Uterus (tissue), 4 donors: ENCODE data around the gene PSD4. TPM values are rescaled to one million over a fixed set of nuclear protein-coding genes. Genes with fewer than 3 reads are reported as not detected.

Source experiments
- DNase-seq, 2 donors: peaks; one replicate each; pipeline ENCODE4 v3.0.0-alpha.2; 2019 to 2020
- H3K27ac ChIP-seq, 2 donors: fragments of 200-600 bp; sonication (generic); 1 replicate in 1 of 2; 2 replicates in 1 of 2; pipeline ENCODE4 v1.5.1; 2016 to 2018
- H3K27me3 ChIP-seq, 2 donors: fragments of 200-600 bp; sonication (generic); one replicate each; pipeline ENCODE4 v1.5.1; 2018 to 2019; ENCODE audit warnings: control low read depth in 1 of 2
- H3K36me3 ChIP-seq, 2 donors: fragments of 200-600 bp; sonication (generic); one replicate each; pipeline ENCODE4 v1.5.1; 2019; ENCODE audit warnings: control low read depth in 1 of 2
- H3K4me1 ChIP-seq, 2 donors: fragments of 200-600 bp; sonication (generic); one replicate each; pipeline ENCODE4 v1.5.1; 2018 to 2019; ENCODE audit warnings: control low read depth in 1 of 2
- H3K4me3 ChIP-seq, 2 donors: fragments of 200-600 bp; sonication (generic); 1 replicate in 1 of 2; 2 replicates in 1 of 2; pipeline ENCODE4 v1.5.1; 2018 to 2019; ENCODE audit warnings: mild to moderate bottlenecking in 1 of 2
- H3K9me3 ChIP-seq, 2 donors: fragments of 200-600 bp; sonication (generic); one replicate each; pipeline ENCODE4 v1.5.1; 2019; ENCODE audit warnings: control low read depth in 1 of 2
- POLR2A ChIP-seq, 2 donors: fragments of 450-650 bp; IDR thresholded peaks; one replicate each; pipeline ENCODE4 v1.6.1; 2016; ENCODE audit warnings: antibody characterized with exemption in 2 of 2, mild to moderate bottlenecking in 1 of 2, moderate library complexity in 1 of 2
- intact Hi-C: fragments of 100-400 bp; cut with DNase I; formaldehyde crosslinking; loops from one replicate; pipeline ENCODE4 v1.15.1; 2023; ENCODE audit warnings: low total_unique reads
- total RNA-seq, 4 donors: library from RNA; depleted of rRNA in 3 of 4; stranded (reverse); fragments of >200 nt in 3 of 4; gene quantifications; one replicate each; pipeline versions ENCODE4 v1.1.0 to v1.2.4, GENCODE V29; 2014 to 2023
- TF ChIP-seq, protein P1 (sequence below), 4 experiments: fragments of 200-600 bp in 2 of 4; fragments of 450-650 bp in 2 of 4; sonication (generic) in 2 of 4; IDR thresholded peaks; one replicate each; pipeline ENCODE4 v1.5.1; 2016 to 2019; ENCODE audit warnings: antibody characterized with exemption in 4 of 4, mild to moderate bottlenecking in 2 of 4, moderate library complexity in 1 of 4
- donor health status: DM: yes; HTN: yes; CAD: no.

PSD4 gene
- total RNA-seq, 4 donors from 2014 or later: 1.8 to 31.8 (median 7.6) TPM

DNA sequence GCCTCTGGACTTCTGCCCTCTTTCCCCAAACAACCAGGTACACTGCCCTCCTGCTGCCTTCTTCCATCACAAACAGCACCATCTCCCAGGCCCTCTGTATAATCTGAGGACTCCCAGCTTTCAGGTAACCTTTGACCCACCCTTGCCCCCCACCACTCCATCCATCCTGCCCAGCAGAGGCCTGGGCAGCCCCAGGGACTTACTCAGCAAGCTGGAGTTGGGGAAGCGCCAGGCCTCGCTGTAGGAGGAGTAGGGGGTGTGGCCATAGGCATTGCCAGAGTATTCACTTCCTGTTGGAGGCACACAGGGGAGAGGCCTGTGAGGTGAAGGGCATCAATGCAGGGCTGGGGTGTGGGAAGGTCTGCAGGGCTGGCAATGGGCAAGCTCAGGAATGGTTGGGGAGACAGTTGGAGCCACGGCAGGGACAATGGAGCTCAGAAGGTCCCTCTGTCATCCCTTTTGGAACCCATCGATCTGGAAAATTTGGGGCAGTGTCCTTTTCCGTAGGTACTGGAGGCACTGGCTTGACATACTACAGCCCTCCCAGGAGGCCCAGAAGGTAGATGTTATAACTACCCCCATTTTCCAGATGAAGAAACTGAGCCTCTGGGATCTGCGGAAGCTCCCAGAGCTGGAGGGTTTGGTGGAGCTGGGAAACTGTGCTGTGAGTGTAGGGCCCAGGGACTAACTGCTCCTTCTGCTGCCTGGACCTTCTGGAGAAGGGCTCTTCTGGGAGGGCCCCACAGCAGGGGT lies 46.3 kb downstream of the PSD4 start:
- H3K4me3 ChIP-seq: no peak overlapping the region
- H3K36me3 ChIP-seq: no peaks in the 10 kb centered on the region
- no peak for DNase-seq
- H3K27ac ChIP-seq: no peak overlapping the region
- intact Hi-C loops: no loop called here
- H3K27me3 ChIP-seq: no peaks in the 10 kb centered on the region
- no peaks in the 10 kb centered on the region for H3K9me3 ChIP-seq
- no peak for TF ChIP-seq POLR2A (IDR thresholded peaks at IDR 0.05)
- TF ChIP-seq, protein P1, sequence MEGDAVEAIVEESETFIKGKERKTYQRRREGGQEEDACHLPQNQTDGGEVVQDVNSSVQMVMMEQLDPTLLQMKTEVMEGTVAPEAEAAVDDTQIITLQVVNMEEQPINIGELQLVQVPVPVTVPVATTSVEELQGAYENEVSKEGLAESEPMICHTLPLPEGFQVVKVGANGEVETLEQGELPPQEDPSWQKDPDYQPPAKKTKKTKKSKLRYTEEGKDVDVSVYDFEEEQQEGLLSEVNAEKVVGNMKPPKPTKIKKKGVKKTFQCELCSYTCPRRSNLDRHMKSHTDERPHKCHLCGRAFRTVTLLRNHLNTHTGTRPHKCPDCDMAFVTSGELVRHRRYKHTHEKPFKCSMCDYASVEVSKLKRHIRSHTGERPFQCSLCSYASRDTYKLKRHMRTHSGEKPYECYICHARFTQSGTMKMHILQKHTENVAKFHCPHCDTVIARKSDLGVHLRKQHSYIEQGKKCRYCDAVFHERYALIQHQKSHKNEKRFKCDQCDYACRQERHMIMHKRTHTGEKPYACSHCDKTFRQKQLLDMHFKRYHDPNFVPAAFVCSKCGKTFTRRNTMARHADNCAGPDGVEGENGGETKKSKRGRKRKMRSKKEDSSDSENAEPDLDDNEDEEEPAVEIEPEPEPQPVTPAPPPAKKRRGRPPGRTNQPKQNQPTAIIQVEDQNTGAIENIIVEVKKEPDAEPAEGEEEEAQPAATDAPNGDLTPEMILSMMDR (IDR thresholded peaks at IDR 0.05): no peak
- H3K4me1 ChIP-seq: no peaks in the 10 kb centered on the region

DNA sequence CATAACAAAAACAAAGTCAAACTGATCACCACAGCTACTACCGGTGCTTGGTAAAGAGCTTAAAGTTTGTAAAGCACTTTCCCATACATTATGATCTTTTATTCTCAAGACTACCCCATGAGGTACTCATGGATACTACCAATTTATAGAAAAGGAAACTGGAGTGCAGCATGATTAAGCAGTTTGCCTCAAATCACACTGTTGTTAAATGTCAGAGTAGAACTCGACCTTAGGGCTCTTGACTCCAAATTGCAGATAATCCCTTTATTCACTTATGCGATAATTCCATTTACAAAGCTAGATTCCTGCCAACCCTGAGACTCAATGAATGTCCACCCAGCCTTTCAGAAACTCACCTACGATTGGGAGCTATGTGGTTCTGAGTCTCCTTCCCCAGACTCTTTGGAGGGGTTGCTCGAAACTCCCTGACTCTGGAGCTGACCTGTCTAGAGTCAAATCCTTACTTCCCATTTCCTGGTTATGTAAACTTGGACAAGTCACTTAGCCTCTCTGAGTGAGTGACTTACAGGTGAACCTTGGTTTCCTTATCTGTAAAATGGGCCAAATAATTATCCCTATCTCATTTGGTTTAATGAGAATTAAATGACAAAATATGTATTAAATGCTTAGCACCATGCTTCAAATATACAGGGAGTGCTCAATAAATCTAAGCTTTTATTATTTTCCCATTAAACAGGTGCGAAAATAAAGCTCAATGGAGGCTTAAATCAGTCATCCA lies 47.4 kb downstream of the PSD4 start:
- H3K27ac ChIP-seq: no peak overlapping the region
- H3K27me3 ChIP-seq: no peaks in the 10 kb centered on the region
- intact Hi-C loops: no loop called here
- TF ChIP-seq POLR2A (IDR thresholded peaks at IDR 0.05): no peak
- TF ChIP-seq, protein P1 (IDR thresholded peaks at IDR 0.05): no peak
- no peaks in the 10 kb centered on the region for H3K9me3 ChIP-seq
- H3K36me3 ChIP-seq: no peaks in the 10 kb centered on the region
- no peaks in the 10 kb centered on the region for H3K4me1 ChIP-seq
- DNase-seq: no peak
- no peak overlapping the region for H3K4me3 ChIP-seq

DNA sequence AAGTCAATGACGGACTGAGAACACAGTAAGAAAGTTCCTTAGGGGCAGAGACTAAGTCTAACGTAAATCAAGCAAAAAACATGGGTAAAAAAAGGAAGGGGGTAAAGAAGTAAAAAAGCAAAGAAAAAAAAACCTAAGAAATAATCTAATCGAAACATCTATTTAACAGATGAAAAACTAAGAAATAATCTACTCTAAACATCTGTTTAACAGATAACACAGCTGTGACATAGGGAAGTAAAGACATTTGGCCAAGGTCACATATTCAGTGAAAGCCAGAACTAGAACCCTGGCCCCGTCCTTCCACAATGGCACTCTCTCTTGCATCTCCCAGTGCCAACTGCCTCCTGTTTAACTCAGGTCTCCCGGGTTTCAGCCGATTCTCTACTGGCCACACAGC lies 48.1 kb downstream of the PSD4 start:
- intact Hi-C loops: no loop called here
- no peaks in the 10 kb centered on the region for H3K9me3 ChIP-seq
- no peak for DNase-seq
- no peak overlapping the region for H3K4me3 ChIP-seq
- H3K36me3 ChIP-seq: no peaks in the 10 kb centered on the region
- TF ChIP-seq POLR2A (IDR thresholded peaks at IDR 0.05): no peak
- TF ChIP-seq, protein P1 (IDR thresholded peaks at IDR 0.05): no peak
- no peak overlapping the region for H3K27ac ChIP-seq
- no peaks in the 10 kb centered on the region for H3K4me1 ChIP-seq
- no peaks in the 10 kb centered on the region for H3K27me3 ChIP-seq

DNA sequence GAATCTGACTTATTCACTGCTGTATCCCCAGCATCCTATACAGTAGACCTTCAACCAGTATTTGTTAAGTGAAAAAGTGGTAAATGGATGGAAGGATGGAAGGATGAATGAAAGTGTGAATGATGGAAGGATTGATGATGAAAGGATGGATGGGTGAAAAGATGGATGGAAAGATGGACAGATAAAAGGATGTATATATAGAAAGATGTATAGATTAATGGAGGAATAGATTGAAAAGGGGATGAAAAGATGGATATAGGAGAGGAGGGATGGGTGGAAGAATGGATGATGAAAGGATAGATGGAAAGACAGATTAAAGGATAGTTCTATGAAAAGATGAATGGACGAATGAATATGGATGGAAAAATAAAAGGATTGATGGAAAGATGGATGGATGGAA lies 50.0 kb downstream of the PSD4 start:
- no peak overlapping the region for H3K27ac ChIP-seq
- no peaks in the 10 kb centered on the region for H3K9me3 ChIP-seq
- TF ChIP-seq, protein P1 (IDR thresholded peaks at IDR 0.05): no peak
- TF ChIP-seq POLR2A (IDR thresholded peaks at IDR 0.05): no peak
- DNase-seq: no peak
- intact Hi-C loops: no loop called here
- H3K4me3 ChIP-seq: no peak overlapping the region
- no peaks in the 10 kb centered on the region for H3K4me1 ChIP-seq
- no peaks in the 10 kb centered on the region for H3K27me3 ChIP-seq
- no peaks in the 10 kb centered on the region for H3K36me3 ChIP-seq

DNA sequence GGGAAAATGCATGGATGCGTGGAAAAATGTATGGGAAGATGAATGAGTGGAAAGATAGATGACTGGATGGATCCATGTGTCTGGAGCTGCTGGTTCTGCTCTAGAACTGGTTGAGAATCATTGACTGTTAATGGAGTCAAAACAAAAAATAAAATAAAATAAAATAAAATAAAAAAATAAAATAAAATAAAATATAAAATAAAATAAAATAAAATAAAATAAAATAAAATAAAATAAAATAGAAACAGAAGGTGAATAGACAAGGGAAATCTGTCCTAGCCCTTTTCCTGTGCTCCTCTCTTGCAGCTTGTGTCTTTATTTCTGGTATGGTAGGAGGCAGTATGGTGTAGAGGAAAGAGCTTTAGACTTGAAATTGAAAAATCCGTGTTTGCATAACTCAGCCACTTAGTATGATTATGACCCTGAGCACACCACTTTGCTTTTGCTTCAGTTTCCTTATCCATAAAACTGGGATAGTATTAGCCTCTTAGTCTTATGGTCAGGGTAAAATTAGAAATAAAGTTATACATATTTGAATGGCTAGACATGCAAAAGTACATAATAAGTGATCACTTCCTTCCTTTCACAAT lies 51.0 kb downstream of the PSD4 start:
- H3K27me3 ChIP-seq: no peaks in the 10 kb centered on the region
- no peaks in the 10 kb centered on the region for H3K4me1 ChIP-seq
- intact Hi-C loops: no loop called here
- no peak overlapping the region for H3K27ac ChIP-seq
- DNase-seq: no peak
- TF ChIP-seq, protein P1 (IDR thresholded peaks at IDR 0.05): no peak
- TF ChIP-seq POLR2A (IDR thresholded peaks at IDR 0.05): no peak
- no peaks in the 10 kb centered on the region for H3K9me3 ChIP-seq
- H3K36me3 ChIP-seq: no peaks in the 10 kb centered on the region
- H3K4me3 ChIP-seq: no peak overlapping the region
